Iris pigment epithelial cell (primary cell): ENCODE measurements around the gene PKP1.

Experiments used
- DNase-seq: peaks from one replicate; pipeline ENCODE4 v3.0.0-alpha.2; 2011; ENCODE audit warnings: low read depth

Gene PKP1

DNA sequence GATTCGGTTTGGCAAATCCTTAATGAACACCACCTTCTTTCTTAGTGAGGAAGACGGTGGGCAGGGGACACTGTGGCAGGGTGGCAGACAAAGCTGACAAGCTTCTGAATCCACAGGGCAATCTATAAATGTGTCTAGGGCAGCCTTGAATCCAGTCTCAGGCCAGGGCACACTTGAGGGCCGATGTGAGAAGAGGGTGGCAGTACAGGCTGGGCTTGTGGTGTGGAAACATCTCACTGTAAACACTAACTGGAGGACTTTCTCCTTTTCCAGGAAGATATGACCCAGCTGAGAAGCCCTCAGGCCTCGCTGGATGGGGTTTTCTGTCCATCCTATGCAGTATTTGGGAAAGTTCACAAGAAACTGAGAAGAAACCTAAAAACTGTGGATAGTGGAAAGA, 46.5 kb downstream of the PKP1 start:
- no peak for DNase-seq

DNA sequence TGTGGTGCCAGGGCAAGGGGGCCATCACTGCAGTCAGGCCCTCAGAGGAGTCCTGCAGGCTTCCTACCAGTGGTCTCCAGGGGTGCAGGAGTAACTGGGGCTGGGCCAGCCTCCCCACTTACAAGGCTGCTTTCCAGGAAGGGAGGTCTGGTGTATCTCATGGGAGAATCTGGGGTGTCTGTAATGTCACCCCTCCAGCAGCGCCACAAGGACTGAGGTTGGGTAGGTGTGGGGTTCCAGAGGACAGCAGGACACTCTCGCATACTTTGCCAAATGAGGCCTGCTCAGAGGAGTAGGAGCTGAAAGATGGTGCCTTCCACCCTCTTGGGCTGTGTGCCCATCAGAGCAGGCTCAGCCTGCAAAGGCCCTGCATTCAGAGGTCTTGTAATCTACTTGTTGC, 47.2 kb downstream of the PKP1 start:
- no peak for DNase-seq

DNA sequence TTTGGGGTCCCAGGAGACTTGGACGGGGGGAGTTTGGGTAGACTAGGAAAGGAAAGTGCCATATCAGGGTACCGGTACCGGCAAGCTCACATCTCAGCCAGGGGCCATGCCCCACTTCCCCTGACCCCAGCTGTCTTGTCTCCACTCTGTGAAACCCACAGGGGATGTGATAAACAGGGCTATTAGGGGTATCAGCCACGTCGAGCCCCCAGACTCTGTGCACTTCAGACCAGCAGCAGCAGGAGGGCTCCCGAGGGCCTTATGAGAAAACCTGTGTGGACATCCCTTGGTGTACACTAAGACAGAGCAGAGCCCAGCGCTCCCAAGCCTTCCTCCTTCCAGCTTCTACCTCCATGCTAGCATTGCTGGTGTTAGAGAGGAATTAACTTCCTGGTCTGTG, 47.9 kb downstream of the PKP1 start:
- DNase-seq: no peak

DNA sequence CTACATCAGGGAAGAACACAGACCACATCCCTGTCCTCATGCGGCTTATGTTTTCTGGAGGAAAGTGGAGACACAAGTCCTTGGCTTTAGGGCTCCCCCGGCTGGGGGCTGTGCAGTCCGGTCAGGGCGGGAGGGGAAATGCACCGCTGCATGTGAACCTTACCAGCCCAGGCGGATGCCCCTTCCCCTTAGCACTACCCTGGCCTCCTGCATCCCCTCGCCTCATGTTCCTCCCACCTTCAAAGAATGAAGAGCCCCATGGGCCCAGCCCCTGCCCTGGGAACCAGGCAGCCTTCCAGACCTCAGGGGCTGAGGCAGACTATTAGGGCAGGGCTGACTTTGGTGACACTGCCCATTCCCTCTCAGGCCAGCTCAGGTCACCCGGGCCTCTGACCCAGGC, 48.7 kb downstream of the PKP1 start:
- DNase-seq: no peak

DNA sequence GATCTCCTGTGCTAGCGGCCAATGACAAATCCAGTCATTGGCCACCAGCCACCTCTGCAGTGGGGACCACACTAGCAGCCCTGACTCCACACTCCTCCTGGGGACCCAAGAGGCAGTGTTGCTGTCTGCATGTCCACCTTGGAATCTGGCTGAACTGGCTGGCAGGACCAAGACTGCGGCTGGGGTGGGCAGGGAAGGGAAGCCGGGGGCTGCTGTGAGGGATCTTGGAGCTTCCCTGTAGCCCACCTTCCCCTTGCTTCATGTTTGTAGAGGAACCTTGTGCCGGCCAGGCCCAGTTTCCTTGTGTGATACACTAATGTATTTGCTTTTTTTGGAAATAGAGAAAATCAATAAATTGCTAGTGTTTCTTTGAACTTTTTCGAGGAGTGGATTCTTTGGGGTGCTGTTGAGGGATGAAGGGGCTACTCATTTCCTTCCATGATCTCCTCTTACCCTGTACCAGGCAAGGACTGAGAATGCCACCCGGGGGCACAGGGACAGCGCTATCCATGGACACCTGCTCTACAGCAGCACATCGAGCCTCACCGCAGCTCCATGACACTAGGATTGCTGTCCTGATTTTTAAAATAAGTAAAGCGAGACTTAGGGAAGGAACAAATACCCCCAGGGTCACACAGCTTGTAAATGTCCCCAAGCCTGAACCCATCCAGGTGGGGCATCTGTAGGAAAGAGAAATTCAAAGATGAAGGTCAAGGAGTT, 49.5 kb downstream of the PKP1 start:
- no peak for DNase-seq

DNA sequence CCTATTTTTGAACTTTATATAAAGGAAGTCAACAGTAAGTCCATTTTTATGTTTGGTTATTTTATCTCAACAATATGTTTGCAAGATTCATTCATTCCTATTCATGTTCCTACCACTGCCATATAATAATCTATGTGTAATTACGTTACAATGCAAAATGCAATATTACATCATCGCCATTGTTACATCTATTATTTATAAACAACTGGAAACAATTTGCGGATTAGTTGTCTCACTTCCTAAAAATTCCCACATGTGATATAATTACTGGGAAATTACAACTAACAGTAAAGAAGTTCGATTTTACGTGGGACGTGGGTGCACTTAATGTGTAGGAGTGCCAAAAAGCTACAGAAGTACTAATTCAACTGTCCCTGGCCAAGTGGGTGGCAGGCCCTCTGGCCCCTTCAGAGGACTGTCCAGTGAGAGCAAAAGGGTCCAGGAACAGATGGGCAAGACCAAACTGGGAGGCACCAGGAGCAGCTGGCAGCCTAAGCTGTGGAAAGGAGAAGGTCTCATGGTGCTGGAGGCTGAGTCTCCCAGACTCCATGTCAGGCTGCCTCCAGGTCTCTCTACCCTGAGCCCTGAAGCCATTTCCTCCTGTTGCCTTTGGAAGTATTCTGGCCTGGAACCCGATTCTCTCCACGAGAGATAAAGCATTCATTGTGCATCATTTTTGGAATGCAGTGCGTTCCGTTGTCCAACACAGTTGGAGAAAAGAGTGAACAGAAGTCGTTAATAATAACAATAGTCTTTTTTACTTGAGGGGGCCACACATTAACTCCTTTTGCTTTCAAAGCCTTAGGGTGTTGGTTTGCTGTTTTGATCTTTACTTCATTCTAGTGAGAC, 51.2 kb downstream of the PKP1 start:
- no peak for DNase-seq

DNA sequence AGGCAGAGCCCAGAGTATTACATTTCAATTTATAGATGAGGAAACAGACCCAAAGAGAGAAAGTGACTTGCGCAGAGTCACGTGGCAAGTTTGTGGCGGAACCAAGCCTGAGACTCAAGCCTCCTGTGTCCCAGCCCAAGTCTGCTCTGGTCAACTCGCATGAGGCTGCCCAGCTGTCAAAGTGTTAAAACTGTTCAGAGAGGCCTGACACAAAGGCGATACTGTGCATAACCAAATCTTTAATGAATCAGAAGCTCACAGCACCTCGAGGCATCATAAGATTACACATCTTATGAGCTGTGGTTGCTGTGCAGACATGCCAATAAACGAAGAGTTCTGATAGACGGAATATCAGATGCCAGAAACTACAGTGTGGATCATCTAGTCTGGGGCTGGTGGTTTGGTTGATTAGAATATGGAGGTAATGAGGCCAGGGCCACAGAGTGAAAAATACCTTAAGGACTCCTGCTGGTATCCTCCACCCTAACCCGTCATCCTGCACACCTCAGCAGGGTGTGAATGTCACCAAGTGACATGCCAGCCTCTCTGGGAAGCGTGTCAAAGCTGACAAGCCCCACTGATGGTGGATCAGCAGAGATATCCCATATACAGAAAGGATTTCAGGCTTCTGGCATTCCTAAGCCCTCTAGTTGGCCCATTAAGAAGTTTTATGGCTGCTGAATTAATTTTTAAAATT, 52.0 kb downstream of the PKP1 start:
- no peak for DNase-seq

DNA sequence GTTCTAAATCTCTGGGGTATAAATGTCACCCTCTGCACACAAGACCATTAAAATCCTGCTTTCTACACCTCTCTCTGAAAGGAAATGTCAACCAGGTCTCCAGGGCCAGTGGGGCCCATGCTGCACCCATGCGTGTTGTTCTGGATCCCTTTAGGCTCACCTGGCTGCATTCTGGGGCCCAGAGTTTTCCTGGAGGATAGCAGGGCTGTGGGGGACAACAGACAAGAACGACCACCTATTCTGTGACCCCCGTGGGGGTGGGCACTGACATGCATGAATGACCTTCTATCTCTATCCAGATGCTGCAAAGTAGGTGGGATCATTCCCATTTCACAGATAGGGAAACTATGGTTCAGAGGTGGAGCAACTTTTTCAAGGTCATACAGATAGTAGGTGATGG, 52.6 kb downstream of the PKP1 start:
- DNase-seq: no peak

DNA sequence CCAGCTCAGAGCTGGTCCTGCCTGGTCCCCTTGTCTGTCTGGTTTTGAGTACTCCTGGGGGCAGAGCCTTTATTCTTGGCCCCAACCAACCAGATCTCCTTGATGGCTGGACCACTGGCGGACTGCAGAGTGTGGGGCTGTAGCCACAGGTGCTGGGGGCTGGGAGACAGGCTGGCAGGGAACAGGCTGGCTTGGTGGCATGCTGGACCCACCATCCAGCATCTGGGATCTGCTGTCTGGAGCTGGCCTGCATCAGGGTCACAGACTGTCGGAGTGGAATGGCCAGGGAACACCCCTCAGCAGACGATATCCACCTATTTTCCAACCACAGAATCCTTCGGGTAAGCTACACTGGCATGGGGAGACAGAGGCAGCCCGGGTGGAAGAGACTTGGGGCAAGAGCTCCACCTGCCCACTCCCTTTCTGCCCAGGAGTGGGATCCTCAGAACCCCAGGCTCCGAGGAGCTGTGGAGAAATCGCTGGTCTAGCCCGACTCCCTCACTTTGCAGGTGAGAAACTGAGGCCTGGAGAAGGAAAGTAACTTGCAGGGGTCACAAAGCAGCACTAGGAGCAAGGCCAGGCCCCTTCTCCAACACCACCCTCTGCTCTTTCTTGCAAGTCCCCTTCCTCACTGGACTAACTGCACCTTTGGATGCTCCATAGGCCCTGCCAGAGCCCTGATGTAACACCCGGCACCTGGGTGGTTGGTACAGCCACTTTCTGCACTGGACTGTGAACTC, 53.6 kb downstream of the PKP1 start:
- no peak for DNase-seq

DNA sequence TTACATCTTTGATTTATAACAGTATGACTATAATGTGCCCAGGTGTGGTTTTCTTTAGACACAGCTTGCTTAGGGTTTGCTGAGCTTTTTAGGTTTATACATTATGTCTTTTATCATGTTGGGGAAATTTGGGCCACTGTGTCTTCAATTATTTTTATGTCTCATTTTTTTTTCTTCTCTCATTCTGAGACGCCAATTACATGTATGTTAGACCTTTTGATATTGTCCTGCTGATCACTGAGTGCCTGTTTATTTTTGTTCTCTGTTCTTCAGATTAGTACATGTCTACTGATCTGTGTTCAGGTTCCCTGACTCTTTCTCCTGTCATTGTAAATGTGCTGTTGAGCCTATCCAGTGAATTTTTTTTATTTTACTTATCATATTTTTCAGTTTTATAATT, 58.1 kb downstream of the PKP1 start:
- DNase-seq: no peak

DNA sequence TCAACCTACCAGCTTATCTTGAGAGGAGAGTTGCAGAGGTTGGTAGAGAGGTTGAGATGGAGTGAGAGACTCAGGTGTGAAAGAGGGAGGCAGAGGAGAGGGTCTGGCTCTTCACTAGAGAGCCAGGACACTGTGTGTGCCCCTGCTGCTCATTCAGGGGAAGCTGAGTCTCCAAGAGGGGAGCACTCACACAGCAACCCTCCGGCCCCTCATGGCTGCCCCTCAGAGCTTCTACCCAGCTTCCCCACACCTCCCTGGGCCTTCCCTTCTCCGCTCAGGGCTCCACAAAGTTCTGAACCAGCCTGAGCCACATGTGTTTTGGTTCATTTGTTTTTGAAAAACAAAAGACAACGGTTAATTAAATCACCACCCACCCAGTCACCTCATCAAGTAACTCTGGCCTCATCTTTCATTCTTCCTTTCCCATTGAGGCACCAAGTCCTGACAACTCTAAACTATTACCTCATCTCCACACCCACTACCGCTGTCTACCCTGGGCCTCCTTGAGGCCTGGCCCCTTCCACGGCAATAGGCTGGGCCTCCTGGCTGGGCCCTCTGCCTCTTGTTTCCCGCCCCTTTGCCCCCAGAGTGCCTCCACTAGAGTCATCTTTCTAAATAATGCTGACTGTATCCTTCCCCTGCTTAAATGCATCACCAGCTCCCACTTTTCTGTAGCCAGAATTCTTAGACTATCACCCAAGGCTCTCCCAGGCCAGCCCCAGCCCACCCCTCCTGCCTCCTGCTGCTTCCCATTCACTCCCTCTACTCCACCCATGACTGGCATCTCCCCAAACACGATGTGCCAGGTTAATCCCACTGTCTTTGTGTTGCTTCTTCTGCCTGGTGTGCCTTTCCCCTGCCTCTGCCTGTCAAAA, 61.1 kb downstream of the PKP1 start:
- no peak for DNase-seq

DNA sequence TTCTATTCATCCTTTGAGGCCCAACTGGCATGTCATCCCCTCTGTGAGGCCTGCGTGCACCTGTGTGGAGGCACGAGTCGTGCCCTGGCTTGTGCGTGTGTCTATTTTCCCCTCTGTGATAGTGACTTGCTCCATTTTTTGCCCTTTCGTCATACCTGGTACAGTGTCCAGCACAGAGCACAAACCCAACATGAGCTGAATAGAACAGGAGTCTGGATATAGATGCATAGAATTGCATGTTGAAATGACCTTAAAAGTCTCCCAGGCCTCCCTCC, 61.7 kb downstream of the PKP1 start:
- no peak for DNase-seq

DNA sequence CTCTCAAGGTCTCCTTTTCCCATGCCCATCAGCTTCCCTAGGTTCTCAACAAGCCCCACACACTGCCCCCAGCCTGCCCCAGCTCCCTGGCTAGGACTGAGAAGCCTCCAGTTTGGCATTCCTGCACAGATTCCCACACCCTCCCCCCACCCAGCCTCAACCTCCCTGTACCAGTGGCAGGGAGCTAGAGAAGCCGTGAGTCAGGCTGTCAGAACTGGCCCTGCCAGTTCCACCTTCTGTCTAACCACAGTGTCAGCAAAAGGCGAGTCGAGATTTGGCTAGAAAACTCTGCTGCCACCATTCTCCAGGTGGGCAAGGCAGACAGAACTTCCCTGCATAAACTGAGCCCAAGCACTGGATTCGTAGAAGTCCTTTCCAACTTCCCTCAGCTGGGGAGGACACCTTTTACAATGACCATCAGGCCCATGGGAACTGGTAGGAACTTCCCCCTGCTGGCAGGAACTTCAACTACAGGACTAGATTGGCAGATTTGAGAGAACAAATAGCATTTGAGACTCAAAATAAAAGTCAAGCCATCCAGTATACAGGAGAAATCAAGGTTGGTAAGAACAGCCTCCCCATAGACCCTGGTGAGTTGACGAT, 63.1 kb downstream of the PKP1 start:
- DNase-seq: peak; percentile 56

DNA sequence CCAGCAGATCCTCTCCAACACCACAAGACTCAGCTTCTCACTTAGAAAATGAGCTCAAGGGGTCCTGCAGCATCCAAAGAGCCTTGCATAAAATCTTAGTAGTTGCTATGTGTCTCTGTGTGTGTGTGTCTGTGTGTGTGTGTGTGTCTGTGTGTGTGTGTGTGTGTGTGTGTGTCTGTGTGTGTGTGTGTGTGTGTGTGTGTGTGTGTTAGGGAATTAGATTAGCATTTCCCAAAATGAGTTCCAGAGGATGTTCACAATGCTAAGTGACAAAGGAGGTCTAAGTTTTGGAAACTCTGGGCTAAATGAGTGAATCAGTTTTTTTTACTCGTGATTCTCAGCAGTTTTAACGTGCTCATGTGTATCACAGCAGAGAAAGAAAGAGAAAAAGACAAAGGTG, 63.7 kb downstream of the PKP1 start:
- no peak for DNase-seq

DNA sequence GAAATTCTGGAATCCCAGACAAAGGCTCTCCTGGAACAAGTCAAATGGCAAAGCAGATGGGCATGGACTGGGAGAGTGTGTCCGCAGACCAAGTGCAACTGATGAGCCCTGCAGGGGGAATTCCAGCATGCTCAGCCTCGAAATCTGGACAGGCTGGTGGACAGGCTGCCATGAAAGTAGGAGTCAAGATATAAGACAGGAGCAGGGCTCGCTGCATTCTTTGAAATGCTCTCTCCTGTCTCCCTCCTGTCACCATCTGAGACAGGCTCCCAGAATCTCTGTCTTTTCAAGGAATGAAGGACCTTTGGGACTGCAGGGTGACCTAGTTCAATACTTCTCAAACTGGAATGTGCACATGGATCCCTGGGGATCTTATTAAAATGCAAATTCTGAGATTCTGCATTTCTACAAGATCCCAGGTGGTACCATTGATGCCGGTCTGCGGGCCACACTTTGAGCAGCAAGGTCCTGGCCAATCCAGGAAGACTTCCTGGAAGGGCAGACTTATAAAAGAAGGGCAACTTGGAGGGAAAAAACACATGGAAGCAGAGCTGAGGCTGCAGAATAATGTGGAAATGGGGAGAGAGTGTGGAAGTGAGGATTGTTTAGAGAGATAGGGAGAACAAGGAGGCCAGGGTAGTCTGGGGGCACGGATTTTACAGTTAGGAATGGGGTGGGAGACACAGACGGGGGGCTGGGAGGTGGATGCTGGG, 64.3 kb downstream of the PKP1 start:
- no peak for DNase-seq

DNA sequence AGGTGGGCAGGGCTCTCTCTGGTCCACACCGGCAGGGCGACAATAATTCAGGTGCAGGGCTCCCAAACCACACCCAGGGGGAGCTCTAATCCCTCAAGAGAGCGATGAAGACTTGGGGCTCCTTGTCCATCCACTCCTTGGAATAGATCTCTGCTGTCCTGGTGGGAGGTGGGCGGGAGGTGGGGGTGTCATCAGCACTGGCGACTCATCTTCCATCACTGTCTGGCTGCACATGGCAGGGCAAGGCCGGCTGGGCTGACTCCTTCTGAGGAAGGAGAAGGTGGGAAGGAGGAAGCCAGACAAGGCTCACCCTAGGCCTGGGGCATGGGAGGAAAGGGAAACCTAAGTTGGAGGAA, 64.9 kb downstream of the PKP1 start:
- peak; percentile 49 for DNase-seq

DNA sequence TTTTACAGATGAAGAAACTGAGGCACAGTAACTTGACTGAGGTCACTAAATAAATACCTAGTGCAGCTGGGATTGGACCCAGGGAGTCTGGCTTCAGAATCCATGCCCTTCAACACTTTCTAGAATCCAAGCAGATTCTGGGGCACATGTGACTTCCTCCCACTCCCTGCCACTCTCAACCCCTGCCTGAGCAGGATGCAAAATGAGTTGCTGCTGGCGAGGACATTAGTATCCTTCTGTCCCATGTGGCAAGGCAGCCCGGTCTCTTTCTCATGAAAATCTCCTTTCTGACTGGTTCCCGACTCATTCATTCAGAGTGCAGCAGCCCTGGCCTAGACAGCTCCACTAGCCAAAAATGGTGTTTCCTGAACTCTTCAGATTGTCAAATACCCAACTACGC, 65.8 kb downstream of the PKP1 start:
- DNase-seq: no peak

DNA sequence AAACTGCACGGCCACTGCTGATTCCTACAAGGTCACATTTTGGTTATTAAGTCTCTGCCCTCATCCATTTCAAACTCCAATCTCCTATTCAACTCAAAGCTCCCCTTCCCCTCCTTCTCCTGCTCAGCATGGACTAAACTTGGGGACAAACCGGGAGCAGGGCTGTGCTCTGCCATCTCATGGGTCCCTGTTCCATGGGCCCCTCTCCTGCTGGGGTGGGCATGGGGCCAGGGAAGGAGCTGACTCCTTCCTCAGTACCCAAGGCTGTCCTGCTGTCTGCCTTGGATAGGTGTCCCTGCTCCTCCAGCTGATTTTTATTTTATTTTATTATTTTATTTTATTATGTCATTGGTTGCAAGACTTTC, 67.0 kb downstream of the PKP1 start:
- no peak for DNase-seq

DNA sequence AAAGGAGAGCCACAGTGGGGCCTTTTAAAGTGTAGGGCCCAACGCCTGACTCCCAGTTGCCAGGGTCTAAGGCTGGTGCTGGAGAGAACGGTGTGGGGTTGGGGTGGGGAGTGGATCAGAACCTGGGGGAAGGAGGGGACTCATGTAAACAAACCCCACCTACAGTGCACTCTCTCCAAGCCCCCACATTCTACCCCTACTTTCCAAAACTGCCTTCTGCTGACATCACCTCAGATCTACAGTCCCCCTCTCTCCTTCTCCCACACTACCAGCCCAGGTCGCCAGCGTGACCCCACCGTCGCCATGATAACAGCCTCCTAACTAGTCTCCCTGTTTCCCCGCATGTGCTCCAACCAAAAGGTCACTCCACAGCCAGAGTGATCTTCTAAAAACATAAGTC, 67.6 kb downstream of the PKP1 start:
- no peak for DNase-seq

DNA sequence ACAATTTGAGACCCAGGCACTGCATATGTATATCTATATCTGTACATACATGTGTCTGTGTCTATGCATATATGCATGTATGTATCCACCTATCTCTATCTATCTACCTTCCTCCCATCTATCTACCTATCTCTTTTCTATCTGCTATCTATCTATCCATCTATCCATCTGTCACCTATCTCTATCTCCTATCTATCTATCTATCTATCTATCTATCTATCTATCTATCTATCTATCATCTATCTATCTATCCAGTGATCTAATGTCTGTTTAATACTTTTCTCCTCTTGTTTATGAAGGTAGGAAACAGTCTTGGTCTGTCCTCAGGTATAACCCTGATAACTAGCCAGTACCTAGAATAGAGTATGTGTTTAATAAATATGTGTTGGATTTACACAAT, 68.3 kb downstream of the PKP1 start:
- no peak for DNase-seq
